ENCODE measurements around the gene PCLO. TPM values are rescaled to one million over a fixed set of nuclear protein-coding genes. Genes with fewer than 3 reads are reported as not detected.

Gene PCLO
- total and polyA plus RNA-seq, 2 of the 4 experiments (the other 2 are of a cell fraction): under 0.01 to 0.05 TPM

- Histone ChIP-seq H4K20me1 (ENCODE audit: insufficient read depth, low read length) (no peaks in the 10 kb centered on the region), H2BK5ac (ENCODE audit: low read depth, low read length, poor library complexity, severe bottlenecking) (no peak overlapping the region), H3K79me1 (ENCODE audit: low read depth in 1 of 2, low read length in 2 of 2) (no peaks in the 10 kb centered on the region), H3K36me3 (ENCODE audit: control insufficient read depth, insufficient read depth, low read length) (no peaks in the 10 kb centered on the region), H3K4me2 (ENCODE audit: low read depth, low read length) (no peak overlapping the region), H4K91ac (ENCODE audit: insufficient read depth, low read depth, low read length) (no peak overlapping the region), H3K9me1 (ENCODE audit: insufficient read depth, low read length) (no peaks in the 10 kb centered on the region), H3K9ac (ENCODE audit: low read depth, low read length) (no peak overlapping the region), H2BK15ac (ENCODE audit: low read depth, low read length) (no peak overlapping the region), H3K56ac (ENCODE audit: extremely low read depth, insufficient read depth, low read length) (no peak overlapping the region), H4K8ac (ENCODE audit: low read depth in 2 of 2, low read length in 2 of 2) (no peak overlapping the region), H3K4me1 (ENCODE audit: control insufficient read depth, insufficient read depth, low read length) (no peaks in the 10 kb centered on the region), H3K14ac (replicated peaks; ENCODE audit: low read depth, low read length) (no peak overlapping the region), H2AK5ac (ENCODE audit: low read depth, low read length) (no peak overlapping the region), H3K27ac (ENCODE audit: insufficient read depth, low read length) (no peak overlapping the region), H3K23ac (ENCODE audit: low read depth, low read length) (no peak overlapping the region), H2AFZ (replicated peaks; ENCODE audit: low read length, poor library complexity) (no peak overlapping the region), H3K27me3 (ENCODE audit: control insufficient read depth, insufficient read depth, low read length) (no peaks in the 10 kb centered on the region; the same call in 1 of the 2 replicates), H3K18ac (ENCODE audit: low read depth, low read length) (no peak overlapping the region), H3K4ac (ENCODE audit: low read depth, low read length) (no peak overlapping the region), H2BK120ac (ENCODE audit: low read depth, low read length) (no peak overlapping the region), H2AK9ac (replicated peaks; ENCODE audit: low read depth, low read length, poor library complexity) (no peak overlapping the region), H2BK20ac (ENCODE audit: low read depth, low read length) (no peak overlapping the region), H4K5ac (ENCODE audit: low read depth, low read length) (no peak overlapping the region), H3K4me3 (ENCODE audit: insufficient read depth, low read depth, low read length) (no peak overlapping the region), H3K9me3 (ENCODE audit: control insufficient read depth, insufficient read depth, low read length) (no peaks in the 10 kb centered on the region)
- BruUV-seq (replicated peaks): no TSS peak
- in situ Hi-C loops (cut with MboI; ENCODE audit: low sequenced_read_pairs) (no loop called here), dilution Hi-C loops (cut with HindIII; ENCODE audit: low sequenced_read_pairs, unreplicated experiment) (no loop called here), intact Hi-C loops (cut with micrococcal nuclease) (no loop called here)
- no peak for DNase-seq
- no peak for ATAC-seq (ENCODE audit: low read depth)
- CTCF ChIA-PET: no interaction called here
- no peak for TF ChIP-seq USF2 (IDR thresholded peaks at IDR 0.05; ENCODE audit: low read depth, low read length)
- TF ChIP-seq RCOR1 (IDR thresholded peaks at IDR 0.05; ENCODE audit: insufficient replicate concordance, low read length): no peak
- TF ChIP-seq MXI1 (IDR thresholded peaks at IDR 0.05; ENCODE audit: borderline replicate concordance, low read depth, low read length): no peak
- TF ChIP-seq BHLHE40 (IDR thresholded peaks at IDR 0.05; ENCODE audit: low read depth, low read length): no peak
- TF ChIP-seq RFX5 (IDR thresholded peaks at IDR 0.05; ENCODE audit: low read depth, low read length): no peak
- no peak for TF ChIP-seq CTCF (conservative IDR thresholded peaks at IDR 0.05; ENCODE audit: low read depth, low read length)
- TF ChIP-seq MAFK (IDR thresholded peaks at IDR 0.05; ENCODE audit: low read depth, low read length): no peak
- no CpG with 5 or more reads among the region's 1 CpG for WGBS, 2 experiments (ENCODE audit: extremely low coverage in 2 of 2, insufficient read length in 1 of 2)
- POLR2A ChIA-PET (ENCODE audit: unreplicated experiment): no interaction called here
These were observed 341.6 kb downstream of the PCLO start for GRCh38 chr7:82821037-82821436.
